HPDE6-E6E7 (cell line): ENCODE measurements around the gene ZMIZ1.
"Not testable (repeated sequence)": the region's sequence is repeated elsewhere in the genome, so short reads cannot be mapped to it uniquely, and the experiment has no call there.

ENCODE experiments used
- DNase-seq: peaks from one replicate; pipeline ENCODE4 v3.0.0; 2011; ENCODE audit warnings: missing footprints; ENCODE audit errors: extremely low spot score

ZMIZ1 gene

GRCh38 chr10:79264942-79265341 lies 196.2 kb downstream of the ZMIZ1 start:
- peak; percentile 98 for DNase-seq

- DNase-seq: no peak
Observed at GRCh38 chr10:79266084-79266483, 197.3 kb downstream of the ZMIZ1 start.

GRCh38 chr10:79266543-79267312 lies 198.0 kb downstream of the ZMIZ1 start:
- peak; percentile 83 for DNase-seq

GRCh38 chr10:79267499-79267898 lies 198.7 kb downstream of the ZMIZ1 start:
- DNase-seq: no peak

GRCh38 chr10:79268161-79268601 lies 199.4 kb downstream of the ZMIZ1 start:
- DNase-seq: no peak

- DNase-seq: no peak
Observed at GRCh38 chr10:79268742-79269141, 200.0 kb downstream of the ZMIZ1 start.

GRCh38 chr10:79269443-79269842 lies 200.7 kb downstream of the ZMIZ1 start:
- DNase-seq: no peak

GRCh38 chr10:79269969-79270368 lies 201.2 kb downstream of the ZMIZ1 start:
- DNase-seq: no peak

GRCh38 chr10:79270466-79271246 lies 201.9 kb downstream of the ZMIZ1 start:
- no peak for DNase-seq

GRCh38 chr10:79272353-79272752 lies 203.6 kb downstream of the ZMIZ1 start:
- DNase-seq: no peak

GRCh38 chr10:79273604-79274003 lies 204.8 kb downstream of the ZMIZ1 start:
- no peak for DNase-seq

- DNase-seq: no peak
Observed at GRCh38 chr10:79274279-79275104, 205.7 kb downstream of the ZMIZ1 start.

- DNase-seq: no peak
Observed at GRCh38 chr10:79275105-79275430, 206.3 kb downstream of the ZMIZ1 start.

- no peak for DNase-seq
Observed at GRCh38 chr10:79275431-79275851, 206.7 kb downstream of the ZMIZ1 start.

- DNase-seq: no peak
Observed at GRCh38 chr10:79277579-79278269, 209.0 kb downstream of the ZMIZ1 start.

- DNase-seq: not testable (repeated sequence)
Observed at GRCh38 chr10:79279047-79279446, 210.3 kb downstream of the ZMIZ1 start.

GRCh38 chr10:79280956-79281355 lies 212.2 kb downstream of the ZMIZ1 start:
- DNase-seq: no peak

- DNase-seq: no peak
Observed at GRCh38 chr10:79282388-79282787, 213.6 kb downstream of the ZMIZ1 start.

- DNase-seq: no peak
Observed at GRCh38 chr10:79283616-79284015, 214.8 kb downstream of the ZMIZ1 start.

GRCh38 chr10:79284158-79284871 lies 215.5 kb downstream of the ZMIZ1 start:
- DNase-seq: no peak
